Stimulated activated naive CD8-positive, alpha-beta T cell treated with anti-CD3 and anti-CD28 coated beads, Interleukin-15, amount 100 ng/mL, for 72 hours (primary cell): ENCODE data around the gene BTAF1.
A peak's percentile ranks its signal among the peaks of the same experiment; 100 is the strongest.
"Not testable (repeated sequence)": the region's sequence is repeated elsewhere in the genome, so short reads cannot be mapped to it uniquely, and the experiment has no call there.

Experiments
- ATAC-seq: fragments of 150-1000 bp; cut with Tn5 transposase; 2 replicates; pipeline ENCODE4 v1.10.0; 2021; ENCODE audit warnings: mild to moderate bottlenecking, moderate library complexity
- DNase-seq, 2 donors: peaks; one replicate each; pipeline ENCODE4 v3.0.0; 2021 to 2022
- H3K27ac Mint-ChIP-seq, 2 donors: one replicate each; pipeline ENCODE4 v1.8.0; 2022; ENCODE audit warnings: mild to moderate bottlenecking in 2 of 2, mixed read lengths in 2 of 2, moderate library complexity in 2 of 2
- H3K27me3 Mint-ChIP-seq: one replicate; pipeline ENCODE4 v1.8.0; 2022; ENCODE audit warnings: mixed read lengths
- H3K4me1 Mint-ChIP-seq: one replicate; pipeline ENCODE4 v1.8.0; 2022; ENCODE audit warnings: mild to moderate bottlenecking, mixed read lengths
- H3K4me3 Mint-ChIP-seq, 2 donors: one replicate each; pipeline ENCODE4 v1.8.0; 2022; ENCODE audit warnings: mild to moderate bottlenecking in 2 of 2, mixed read lengths in 2 of 2, moderate library complexity in 1 of 2
- H3K9me3 Mint-ChIP-seq, 2 donors: one replicate each; pipeline ENCODE4 v1.8.0; 2022; ENCODE audit warnings: mixed read lengths in 2 of 2

The BTAF1 gene

DNA sequence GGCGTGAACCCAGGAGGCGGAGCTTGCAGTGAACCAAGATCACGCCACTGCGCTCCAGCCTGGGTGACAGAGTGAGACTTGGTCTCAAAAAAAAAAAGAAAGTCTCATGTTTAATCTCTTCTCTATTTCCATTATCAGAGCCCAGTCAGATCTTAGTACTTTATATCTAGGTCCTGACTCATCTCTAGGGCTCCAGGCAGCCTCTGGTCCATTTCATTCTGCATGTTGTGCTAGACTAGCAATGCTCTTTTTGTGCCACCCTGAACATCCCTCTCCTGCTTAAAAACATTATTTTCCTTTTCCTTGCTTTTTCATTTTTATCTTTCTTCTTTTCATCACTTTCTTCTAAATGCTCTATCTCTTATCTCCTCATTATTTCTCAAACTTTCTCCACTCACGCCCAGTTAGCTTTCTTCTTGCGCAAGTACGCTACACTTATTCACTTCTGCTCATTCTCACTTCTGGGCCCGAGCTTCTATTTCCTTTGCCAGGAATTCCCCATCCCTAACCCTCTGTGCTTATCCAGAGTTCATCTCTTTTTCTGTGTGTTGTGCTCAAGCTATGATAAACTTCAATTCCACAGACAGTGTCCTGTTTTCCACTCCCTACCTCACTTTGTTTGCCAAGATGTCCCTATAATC, 63.9 kb downstream of the BTAF1 start:
- Mint-ChIP-seq H3K9me3 (peaks cover 0 to 6% of the 10 kb centered on the region in 2 donors), H3K27me3 (no peaks in the 10 kb centered on the region), H3K4me1 (peaks cover 43% of the 10 kb centered on the region), H3K27ac (no peak overlapping the region), H3K4me3 (no peak overlapping the region)
- ATAC-seq (no peak), DNase-seq (no peak)

DNA sequence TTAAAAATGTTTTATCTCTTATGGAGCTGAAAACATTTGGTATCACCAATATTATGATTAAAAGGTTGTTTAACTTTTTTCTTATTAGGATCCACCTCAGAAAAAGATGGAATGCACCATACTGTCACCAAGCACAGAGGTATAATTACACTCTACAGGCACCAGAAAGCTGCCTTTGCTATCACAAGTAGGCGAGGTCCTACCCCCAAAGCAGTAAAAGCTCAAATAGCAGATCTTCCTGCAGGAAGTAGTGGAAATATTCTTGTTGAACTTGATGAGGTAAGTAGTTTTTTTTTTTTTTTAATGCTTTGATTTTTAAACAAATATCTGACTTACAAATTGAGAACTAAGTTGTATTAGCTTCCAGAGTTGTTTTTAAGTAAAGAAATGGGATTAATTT, 68.5 kb downstream of the BTAF1 start:
- DNase-seq (no peak), ATAC-seq (no peak)
- Mint-ChIP-seq H3K4me3 (no peak overlapping the region), H3K9me3 (no peaks in the 10 kb centered on the region), H3K27ac (no peak overlapping the region), H3K27me3 (no peaks in the 10 kb centered on the region), H3K4me1 (peaks cover 7% of the 10 kb centered on the region)

DNA sequence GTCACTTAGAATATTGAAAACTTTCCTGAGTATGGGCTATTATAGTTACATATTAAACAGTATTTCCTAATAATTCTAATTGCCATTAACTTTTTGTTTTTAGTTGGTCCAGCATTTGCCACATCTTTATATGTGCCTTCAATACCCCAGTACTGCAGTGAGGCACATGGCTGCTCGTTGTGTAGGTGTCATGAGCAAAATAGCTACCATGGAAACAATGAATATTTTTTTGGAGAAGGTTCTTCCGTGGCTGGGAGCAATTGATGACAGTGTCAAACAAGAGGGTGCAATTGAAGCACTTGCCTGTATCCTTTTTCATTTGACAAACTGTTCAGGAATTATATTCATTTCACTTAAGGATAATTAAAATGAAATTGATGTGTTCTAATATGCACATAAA, 72.7 kb downstream of the BTAF1 start:
- Mint-ChIP-seq H3K27ac (no peak overlapping the region), H3K4me3 (no peak overlapping the region), H3K27me3 (no peaks in the 10 kb centered on the region), H3K9me3 (peaks cover 0 to 9% of the 10 kb centered on the region in 2 donors), H3K4me1 (no peaks in the 10 kb centered on the region)
- DNase-seq, result no peak
- ATAC-seq, result no peak

DNA sequence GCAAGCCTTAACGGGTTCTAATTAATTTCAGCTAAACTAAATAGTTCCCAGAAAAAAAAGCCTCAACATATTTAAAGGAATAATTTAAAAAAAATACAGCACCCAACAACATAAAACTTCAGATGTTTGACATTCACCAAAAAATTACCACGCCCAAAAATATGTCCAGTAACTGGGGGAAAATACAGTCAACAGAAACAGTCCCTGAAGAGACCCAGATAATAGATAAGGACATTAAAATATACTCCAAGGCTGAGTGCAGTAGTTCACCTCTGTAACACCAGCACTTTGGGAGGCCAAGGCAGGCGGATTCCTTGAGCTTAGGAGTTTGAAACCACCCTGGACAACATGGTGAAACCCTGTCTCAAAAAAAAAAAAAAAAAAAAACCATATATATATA, 78.0 kb downstream of the BTAF1 start:
- no peak for DNase-seq
- Mint-ChIP-seq H3K9me3 (peaks cover 0 to 10% of the 10 kb centered on the region in 2 donors), H3K27ac (no peak overlapping the region), H3K27me3 (no peaks in the 10 kb centered on the region), H3K4me3 (no peak overlapping the region), H3K4me1 (no peaks in the 10 kb centered on the region)
- no peak for ATAC-seq

DNA sequence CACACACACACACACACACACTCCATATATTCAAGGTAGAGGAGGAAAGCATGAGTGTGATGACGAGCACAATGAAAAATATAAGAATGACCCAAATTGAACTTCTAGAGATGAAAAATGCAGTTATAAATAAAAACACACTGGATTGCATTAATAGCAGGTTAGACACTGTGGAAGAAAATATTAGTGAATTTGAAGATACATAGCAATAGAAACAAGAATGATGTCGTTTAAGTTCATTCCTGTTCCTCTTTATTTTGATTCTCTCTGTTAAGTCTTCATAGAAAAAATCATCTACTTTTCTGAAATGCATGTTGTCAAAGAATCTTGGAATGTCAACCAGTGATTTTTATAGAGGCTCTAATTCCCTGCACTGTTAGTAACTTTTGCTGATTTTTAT, 78.4 kb downstream of the BTAF1 start:
- H3K4me1 Mint-ChIP-seq, result no peaks in the 10 kb centered on the region
- H3K27me3 Mint-ChIP-seq, result no peaks in the 10 kb centered on the region
- DNase-seq, result no peak
- no peak overlapping the region for H3K27ac Mint-ChIP-seq
- no peak overlapping the region for H3K4me3 Mint-ChIP-seq
- ATAC-seq, result no peak
- H3K9me3 Mint-ChIP-seq, result peaks cover 0 to 10% of the 10 kb centered on the region in 2 donors

DNA sequence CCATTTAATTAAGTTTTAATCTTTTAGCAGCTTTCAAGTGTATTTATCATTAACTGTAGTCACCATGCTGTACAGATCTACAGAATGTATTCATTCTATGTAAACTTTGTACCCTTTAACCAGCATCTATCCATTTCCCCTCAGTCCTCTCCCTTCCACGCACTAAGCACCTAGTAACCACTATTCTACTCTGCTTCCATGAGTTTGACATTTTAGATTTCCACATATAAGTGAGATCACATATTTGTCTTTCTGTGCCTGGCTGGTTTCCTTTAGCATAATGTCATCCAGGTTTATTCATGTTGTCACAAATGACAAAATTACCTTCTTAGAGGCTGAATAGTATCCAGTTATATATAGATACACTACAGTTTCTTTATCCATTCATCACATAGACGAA, 79.7 kb downstream of the BTAF1 start:
- ATAC-seq (no peak), DNase-seq (no peak)
- Mint-ChIP-seq H3K27ac (no peak overlapping the region), H3K27me3 (no peaks in the 10 kb centered on the region), H3K4me3 (no peak overlapping the region), H3K4me1 (no peaks in the 10 kb centered on the region), H3K9me3 (peaks cover 0 to 10% of the 10 kb centered on the region in 2 donors)

DNA sequence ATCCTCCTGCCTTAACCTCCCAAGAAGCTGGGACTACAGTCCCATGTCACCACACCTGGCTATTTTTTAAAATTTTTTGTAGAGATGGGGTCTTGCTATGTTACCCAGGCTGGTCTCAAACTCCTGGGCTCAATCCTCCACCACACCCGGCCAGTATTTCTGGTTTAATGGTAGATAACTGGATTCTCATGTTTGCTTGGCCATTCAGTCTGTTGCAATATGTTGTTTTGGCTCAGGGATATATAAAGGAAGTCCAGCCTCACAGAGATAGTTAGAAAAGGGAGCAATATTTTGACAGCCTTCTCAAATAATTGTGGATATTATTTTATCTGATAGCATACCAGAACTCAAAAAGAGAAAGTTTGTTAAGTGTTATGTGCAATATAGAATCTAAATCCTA, 82.4 kb downstream of the BTAF1 start:
- no peak for ATAC-seq
- H3K4me3 Mint-ChIP-seq, result no peak overlapping the region

DNA sequence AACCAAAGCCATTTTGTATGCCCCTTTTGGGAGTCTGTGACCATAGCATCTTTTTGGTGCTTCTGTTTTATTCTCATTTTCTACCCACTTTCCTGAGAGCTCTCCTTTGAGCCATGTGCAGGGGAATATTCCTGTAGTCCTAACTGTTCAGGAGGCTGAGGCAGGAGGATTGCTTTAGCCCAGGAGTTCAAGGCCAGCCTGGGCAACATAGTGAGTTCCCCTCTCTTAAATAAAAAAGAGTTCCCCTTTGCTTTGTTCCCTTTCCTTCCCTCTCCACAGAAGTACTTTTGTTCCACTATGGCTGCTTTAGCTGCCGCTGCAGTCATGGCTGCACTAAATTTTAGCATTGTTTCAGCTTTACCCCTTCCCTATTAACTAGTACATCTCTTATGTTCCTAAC, 85.9 kb downstream of the BTAF1 start:
- Mint-ChIP-seq H3K4me3 (no peak overlapping the region), H3K9me3 (no peaks in the 10 kb centered on the region), H3K27me3 (no peaks in the 10 kb centered on the region), H3K27ac (no peak overlapping the region), H3K4me1 (peaks cover 11% of the 10 kb centered on the region)
- ATAC-seq (no peak), DNase-seq (no peak)

More for the DNA sequence above, 82.4 kb downstream of the BTAF1 start:
- no peak overlapping the region for H3K27ac Mint-ChIP-seq
- no peaks in the 10 kb centered on the region for H3K27me3 Mint-ChIP-seq
- peaks cover 0 to 4% of the 10 kb centered on the region in 2 donors for H3K9me3 Mint-ChIP-seq
- peaks cover 6% of the 10 kb centered on the region for H3K4me1 Mint-ChIP-seq
- no peak for DNase-seq

DNA sequence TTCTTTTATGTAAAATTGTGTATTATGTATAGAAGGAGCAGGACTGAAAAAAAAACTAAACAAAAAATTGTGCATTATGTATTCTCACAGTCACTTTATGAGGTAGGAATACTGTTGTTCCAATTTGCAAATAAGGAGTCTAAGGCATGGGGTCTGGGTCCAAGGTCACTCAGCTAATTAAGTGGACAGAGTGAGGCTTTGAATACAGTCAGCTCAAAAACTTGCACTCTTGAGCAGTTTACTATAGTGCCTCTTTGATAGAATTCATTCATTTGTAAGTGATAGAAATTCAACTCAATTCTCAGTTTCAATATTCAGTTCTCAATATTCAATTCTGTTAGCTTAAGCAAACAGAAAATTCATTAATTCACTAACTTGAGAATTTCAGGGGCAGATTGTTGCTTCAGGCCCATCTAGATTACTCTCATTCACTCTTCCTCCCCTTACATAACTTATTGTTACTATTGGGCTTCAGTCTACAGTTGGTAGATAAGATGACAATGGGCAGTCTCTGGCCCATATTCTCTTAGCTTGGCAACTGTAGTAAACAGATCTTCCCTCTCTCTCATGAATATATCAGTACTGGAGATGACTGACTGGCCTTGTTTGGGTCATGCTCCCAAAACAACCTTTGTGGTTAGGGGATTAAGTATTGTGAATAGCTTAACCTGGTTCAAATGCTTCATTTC, 86.6 kb downstream of the BTAF1 start:
- no peak overlapping the region for H3K4me3 Mint-ChIP-seq
- DNase-seq (no peak), ATAC-seq (no peak)
- H3K4me1 Mint-ChIP-seq, result peaks cover 11% of the 10 kb centered on the region
- no peaks in the 10 kb centered on the region for H3K27me3 Mint-ChIP-seq
- no peak overlapping the region for H3K27ac Mint-ChIP-seq
- H3K9me3 Mint-ChIP-seq, result no peaks in the 10 kb centered on the region

DNA sequence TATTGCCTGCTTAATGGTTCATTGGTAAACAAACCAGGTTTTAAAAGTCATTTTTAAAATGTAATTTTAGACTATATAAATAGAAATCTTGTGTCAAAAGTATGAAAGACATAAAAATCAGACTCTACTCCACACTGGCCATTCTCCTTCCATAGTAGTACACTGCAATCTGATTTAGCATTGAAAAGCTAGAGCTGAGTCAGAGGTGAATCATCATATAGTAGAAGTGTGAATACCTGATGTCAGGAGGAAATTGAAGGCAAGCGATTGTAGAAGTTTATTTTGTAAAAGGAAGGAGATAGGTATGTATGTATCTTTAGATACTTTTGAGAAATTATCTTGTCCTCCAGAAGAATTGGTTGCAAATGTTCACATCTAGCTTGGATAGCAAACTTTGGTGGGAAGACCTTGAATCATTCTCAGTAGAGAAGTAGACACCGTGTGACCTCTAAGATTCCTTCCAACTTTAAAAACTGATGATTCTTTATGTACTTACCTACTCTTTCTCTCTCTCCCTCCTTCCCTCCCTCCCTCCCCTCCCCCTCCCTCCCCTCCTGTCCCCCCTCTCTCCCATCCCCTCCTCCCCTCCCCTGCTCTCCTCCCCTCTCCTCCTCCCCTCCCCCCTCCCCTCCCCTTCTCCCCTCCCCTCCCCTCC, 88.1 kb downstream of the BTAF1 start:
- H3K4me1 Mint-ChIP-seq, result peaks cover 11% of the 10 kb centered on the region
- no peaks in the 10 kb centered on the region for H3K27me3 Mint-ChIP-seq
- no peak overlapping the region for H3K4me3 Mint-ChIP-seq
- no peaks in the 10 kb centered on the region for H3K9me3 Mint-ChIP-seq
- ATAC-seq, result peak; percentile 94
- peak overlapping the region; percentile 42 to 58 for H3K27ac Mint-ChIP-seq
- no peak for DNase-seq

DNA sequence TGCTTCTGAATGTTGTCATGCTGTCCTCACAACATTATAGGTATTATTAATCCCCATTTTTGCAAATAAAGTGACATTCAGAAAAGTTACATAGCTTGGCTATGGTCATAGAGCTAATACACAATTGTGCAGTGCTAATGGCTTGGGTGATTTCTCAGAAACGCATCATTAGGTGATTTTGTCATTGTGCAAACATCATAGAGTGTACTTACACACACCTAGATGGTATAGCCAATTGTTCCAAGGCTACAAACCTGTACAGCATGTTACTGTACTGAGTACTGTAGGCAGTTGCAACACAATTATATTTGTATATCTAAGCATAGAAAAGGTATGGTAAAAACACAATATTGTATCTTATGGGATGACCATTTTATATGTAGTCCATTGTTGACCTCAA, 91.0 kb downstream of the BTAF1 start:
- DNase-seq, result no peak
- Mint-ChIP-seq H3K27me3 (no peaks in the 10 kb centered on the region), H3K4me1 (peaks cover 11% of the 10 kb centered on the region), H3K27ac (no peak overlapping the region), H3K9me3 (no peaks in the 10 kb centered on the region), H3K4me3 (no peak overlapping the region)
- ATAC-seq, result no peak

DNA sequence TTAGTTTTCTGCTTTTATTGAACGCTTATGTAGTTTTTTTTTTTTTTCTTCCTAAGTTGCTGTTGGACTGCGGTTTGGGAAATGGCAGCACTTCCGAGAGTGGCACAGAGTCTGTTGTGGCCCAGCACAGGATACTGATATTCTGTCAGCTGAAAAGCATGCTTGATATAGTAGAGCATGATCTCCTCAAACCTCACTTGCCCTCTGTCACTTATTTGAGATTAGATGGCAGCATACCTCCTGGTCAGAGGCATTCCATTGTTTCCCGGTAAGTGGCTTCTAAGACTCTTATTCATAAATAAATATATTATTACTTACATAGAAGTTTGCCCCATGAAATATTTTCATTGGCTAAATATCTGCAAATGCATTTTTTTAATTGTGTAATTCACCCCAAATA, 101.1 kb downstream of the BTAF1 start:
- DNase-seq, result no peak
- Mint-ChIP-seq H3K4me1 (no peaks in the 10 kb centered on the region), H3K9me3 (no peaks in the 10 kb centered on the region), H3K27me3 (no peaks in the 10 kb centered on the region), H3K4me3 (no peak overlapping the region), H3K27ac (no peak overlapping the region)
- ATAC-seq, result no peak

DNA sequence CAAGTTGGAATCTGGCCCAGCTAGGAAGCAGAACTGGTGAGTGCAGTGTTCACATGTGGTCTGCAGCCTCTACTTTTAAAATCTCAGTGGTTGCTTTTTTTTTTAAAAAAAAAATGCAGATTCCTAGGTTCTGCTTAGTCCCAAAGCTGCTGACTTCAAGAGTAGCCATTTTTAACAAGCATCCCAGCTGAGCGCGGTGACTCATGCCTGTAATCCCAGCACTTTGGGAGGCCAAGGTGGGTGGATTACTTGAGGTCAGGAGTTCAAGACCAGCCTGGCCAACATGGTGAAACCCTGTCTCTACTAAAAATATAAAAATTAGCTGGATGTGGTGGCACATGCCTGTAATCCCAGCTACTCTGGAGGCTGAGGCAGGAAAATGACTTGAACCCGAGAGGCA, 101.8 kb downstream of the BTAF1 start:
- H3K4me1 Mint-ChIP-seq, H3K27ac Mint-ChIP-seq, H3K4me3 Mint-ChIP-seq, H3K9me3 Mint-ChIP-seq, H3K27me3 Mint-ChIP-seq, ATAC-seq, DNase-seq: not testable (repeated sequence)

DNA sequence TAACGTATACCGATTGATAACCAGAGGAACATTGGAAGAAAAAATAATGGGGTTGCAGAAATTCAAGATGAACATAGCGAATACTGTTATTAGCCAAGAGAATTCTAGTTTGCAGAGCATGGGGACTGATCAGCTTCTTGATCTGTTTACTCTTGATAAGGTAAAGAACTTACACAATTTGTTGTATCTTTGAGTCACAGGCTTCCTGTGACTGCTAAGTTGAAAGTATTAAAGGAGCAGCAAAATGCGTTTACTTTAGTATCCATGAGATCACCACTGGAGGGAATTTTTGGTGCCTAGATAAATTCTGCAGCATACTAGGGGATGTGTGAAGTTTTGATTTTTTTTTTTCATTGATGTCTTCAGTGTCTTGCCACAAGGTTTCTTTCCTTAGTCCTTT, 103.6 kb downstream of the BTAF1 start:
- Mint-ChIP-seq H3K9me3 (no peaks in the 10 kb centered on the region), H3K4me3 (no peak overlapping the region), H3K4me1 (no peaks in the 10 kb centered on the region), H3K27ac (peak overlapping the region in 1 of 2 donors; percentile 38), H3K27me3 (no peaks in the 10 kb centered on the region)
- no peak for ATAC-seq
- DNase-seq, result no peak

DNA sequence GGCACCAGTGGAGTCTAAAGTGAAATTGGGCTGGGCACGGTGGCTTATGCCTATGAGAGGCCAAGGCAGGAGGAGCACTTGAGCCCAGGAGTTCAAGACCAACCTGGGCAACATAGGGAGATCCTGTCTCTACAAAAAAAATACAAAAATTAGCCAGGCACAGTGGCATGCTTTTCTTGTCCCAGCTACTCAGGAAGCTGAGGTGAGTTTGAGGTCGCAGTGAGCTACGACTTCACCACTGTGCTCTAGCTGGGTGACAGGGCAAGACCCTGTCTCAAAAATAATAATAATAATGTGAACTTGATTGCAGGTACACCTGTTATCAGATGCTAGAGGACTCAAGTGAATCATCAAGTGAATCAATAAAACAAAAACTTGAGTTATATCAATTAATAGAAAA, 108.0 kb downstream of the BTAF1 start:
- Mint-ChIP-seq H3K27ac (no peak overlapping the region), H3K4me3 (no peak overlapping the region), H3K27me3 (no peaks in the 10 kb centered on the region), H3K4me1 (no peaks in the 10 kb centered on the region), H3K9me3 (peaks cover 7 to 8% of the 10 kb centered on the region in 2 donors)
- ATAC-seq, result no peak
- no peak for DNase-seq

DNA sequence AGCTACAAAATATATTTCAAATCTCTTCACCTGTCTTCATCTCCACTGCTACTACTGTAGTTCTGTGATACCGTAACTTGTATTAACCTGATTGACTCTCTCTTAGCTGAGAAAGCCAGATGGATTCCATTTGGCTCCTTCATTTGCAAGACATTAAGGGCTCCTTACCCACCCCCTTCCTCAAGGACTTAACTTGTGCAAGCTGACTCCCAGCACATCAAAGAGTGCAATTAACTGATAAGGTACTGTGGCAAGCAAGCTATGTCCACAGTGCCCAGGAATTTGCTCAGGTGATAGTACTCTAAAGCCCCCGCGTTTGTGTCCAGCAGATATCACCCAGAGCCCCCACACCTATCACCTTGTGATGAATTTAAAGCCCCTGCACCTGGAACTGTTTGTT, 109.5 kb downstream of the BTAF1 start:
- not testable (repeated sequence) for ATAC-seq, H3K9me3 Mint-ChIP-seq, H3K4me3 Mint-ChIP-seq, H3K27me3 Mint-ChIP-seq, H3K27ac Mint-ChIP-seq, H3K4me1 Mint-ChIP-seq, DNase-seq
